ENCODE results near the gene ROM1.

DNA sequence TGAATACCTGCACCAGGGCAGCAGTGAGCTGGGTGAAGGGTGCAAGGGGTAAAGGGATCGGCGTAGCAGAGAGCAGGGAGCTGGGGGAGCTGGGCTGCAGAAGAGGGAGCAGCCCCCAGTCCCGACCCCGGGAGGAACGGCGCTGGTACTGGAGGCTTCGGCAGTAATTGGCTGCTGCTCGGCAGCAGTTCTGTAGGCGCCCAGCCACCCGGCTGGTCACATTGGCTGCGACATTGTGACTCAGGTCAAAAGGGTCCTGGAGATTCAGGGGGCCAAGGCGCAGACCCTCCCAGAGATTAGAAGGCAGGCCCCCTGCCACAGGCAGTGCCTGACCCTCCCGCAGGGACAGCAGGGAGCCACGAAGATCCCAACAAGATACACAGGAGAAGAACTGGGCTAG lies 37.2 kb upstream of the ROM1 start:
- TF ChIP-seq, protein P1, sequence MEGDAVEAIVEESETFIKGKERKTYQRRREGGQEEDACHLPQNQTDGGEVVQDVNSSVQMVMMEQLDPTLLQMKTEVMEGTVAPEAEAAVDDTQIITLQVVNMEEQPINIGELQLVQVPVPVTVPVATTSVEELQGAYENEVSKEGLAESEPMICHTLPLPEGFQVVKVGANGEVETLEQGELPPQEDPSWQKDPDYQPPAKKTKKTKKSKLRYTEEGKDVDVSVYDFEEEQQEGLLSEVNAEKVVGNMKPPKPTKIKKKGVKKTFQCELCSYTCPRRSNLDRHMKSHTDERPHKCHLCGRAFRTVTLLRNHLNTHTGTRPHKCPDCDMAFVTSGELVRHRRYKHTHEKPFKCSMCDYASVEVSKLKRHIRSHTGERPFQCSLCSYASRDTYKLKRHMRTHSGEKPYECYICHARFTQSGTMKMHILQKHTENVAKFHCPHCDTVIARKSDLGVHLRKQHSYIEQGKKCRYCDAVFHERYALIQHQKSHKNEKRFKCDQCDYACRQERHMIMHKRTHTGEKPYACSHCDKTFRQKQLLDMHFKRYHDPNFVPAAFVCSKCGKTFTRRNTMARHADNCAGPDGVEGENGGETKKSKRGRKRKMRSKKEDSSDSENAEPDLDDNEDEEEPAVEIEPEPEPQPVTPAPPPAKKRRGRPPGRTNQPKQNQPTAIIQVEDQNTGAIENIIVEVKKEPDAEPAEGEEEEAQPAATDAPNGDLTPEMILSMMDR (IDR thresholded peaks at IDR 0.05): no peak
- TF ChIP-seq SIN3A (IDR thresholded peaks at IDR 0.05; ENCODE audit: borderline replicate concordance, insufficient read depth, low read depth, low read length): no peak
- no peak for TF ChIP-seq POLR2AphosphoS5 (IDR thresholded peaks at IDR 0.05; ENCODE audit: low read depth, low read length)

Data from Panc1 (cell line).